Adrenal gland (tissue), 5 donors: Measurements from ENCODE around the gene TULP4.

Source experiments
- CTCF ChIP-seq, 6 experiments: fragments of 450-650 bp in 4 of 6; fragments of 200-600 bp in 2 of 6; sonication (generic) in 1 of 6; IDR thresholded peaks; 1 replicate in 5 of 6; 2 replicates in 1 of 6; pipeline versions ENCODE4 v1.5.1 to v1.8.0; 2016 to 2021; ENCODE audit warnings: antibody characterized with exemption in 6 of 6, mild to moderate bottlenecking in 2 of 6, moderate library complexity in 1 of 6
- POLR2A ChIP-seq, 2 donors: fragments of 450-650 bp; IDR thresholded peaks; one replicate each; pipeline ENCODE4 v1.6.1; 2017; ENCODE audit warnings: antibody characterized with exemption in 2 of 2, mild to moderate bottlenecking in 2 of 2, moderate library complexity in 1 of 2
- donor health status: DM: no; HTN: no; CAD: no.

GRCh38 chr6:158292016-158292415 is 20.2 kb upstream of the TULP4 start:
- TF ChIP-seq CTCF (IDR thresholded peaks at IDR 0.05), result no peak
- no peak for TF ChIP-seq POLR2A (IDR thresholded peaks at IDR 0.05)
